Nephron progenitor cell (in vitro differentiated cells): ENCODE results near the gene RPS6KA4.

Experiments used
- DNase-seq: peaks from one replicate; pipeline ENCODE4 v3.0.0; 2021
- H3K27ac Mint-ChIP-seq: 2 replicates; pipeline ENCODE4 v1.8.0; 2021; ENCODE audit warnings: mild to moderate bottlenecking, moderate library complexity, mixed read lengths
- H3K27me3 Mint-ChIP-seq: 2 replicates; pipeline ENCODE4 v1.8.0; 2021; ENCODE audit warnings: mild to moderate bottlenecking, low read depth, mixed read lengths; ENCODE audit not compliant: poor library complexity
- H3K36me3 Mint-ChIP-seq: 2 replicates; pipeline ENCODE4 v1.8.0; 2021; ENCODE audit warnings: low read depth, mixed read lengths
- H3K4me1 Mint-ChIP-seq: 2 replicates; pipeline ENCODE4 v1.8.0; 2021; ENCODE audit warnings: mixed read lengths
- H3K4me3 Mint-ChIP-seq: 2 replicates; pipeline ENCODE4 v1.8.0; 2021; ENCODE audit warnings: mild to moderate bottlenecking, moderate library complexity, mixed read lengths
- H3K9me3 Mint-ChIP-seq: 2 replicates; pipeline ENCODE4 v1.8.0; 2021; ENCODE audit warnings: mild to moderate bottlenecking, moderate library complexity, mixed read lengths
- TF ChIP-seq, protein P1 (sequence below): fragments of 200-600 bp; sonication (generic); IDR thresholded peaks from 2 replicates; pipeline ENCODE4 v1.5.0; 2021; ENCODE audit warnings: antibody characterized with exemption

The RPS6KA4 gene

DNA sequence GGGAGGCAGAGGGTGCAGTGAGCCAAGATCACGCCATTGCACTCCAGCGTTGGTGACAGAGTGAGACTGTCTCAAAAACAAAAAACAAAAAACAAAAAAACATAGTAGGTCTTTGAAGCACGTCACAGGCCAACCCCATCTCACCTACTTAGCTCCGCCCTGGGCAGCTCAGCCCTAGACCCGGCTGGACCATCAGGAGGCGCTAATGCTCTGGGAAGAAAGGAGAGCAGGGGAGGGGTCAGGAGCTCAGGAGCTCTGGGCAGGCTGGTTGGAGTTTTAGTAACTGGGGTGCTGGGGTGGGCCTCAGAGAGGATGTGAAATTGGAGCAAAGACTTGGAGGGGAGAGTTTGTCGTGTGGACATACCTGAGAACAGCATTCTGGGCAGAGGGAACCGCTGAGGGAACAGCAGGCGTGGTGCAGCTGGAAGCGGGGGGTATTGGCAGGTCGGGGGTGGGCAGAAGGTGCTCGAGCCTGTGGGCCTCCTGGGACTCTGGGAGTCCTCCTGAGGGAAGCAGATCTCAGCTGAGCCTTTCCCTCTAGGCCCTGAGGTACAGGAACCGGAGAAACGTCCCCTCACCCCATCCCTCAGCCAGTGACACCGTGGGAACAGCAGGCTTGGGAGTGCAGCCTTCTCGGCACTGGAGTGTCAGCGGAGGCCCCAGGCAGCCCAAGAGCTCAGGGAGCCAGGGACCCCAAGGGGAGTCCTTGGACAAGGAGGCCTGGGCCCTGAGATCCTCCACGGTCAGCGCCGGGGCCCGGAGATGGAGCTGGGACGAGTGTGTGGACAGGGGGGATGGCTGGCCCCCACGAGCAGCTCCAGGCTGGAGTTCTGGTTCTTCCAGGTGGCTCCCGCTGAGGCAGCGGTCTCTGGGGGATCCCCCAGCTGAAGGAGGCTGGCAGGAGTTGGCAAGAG, 2.2 kb upstream of the RPS6KA4 start:
- DNase-seq: peak; percentile 74
- Mint-ChIP-seq H3K27me3 (peaks cover 4% of the 10 kb centered on the region), H3K4me3 (peak overlapping the region; percentile 69), H3K36me3 (peaks cover under 1% of the 10 kb centered on the region), H3K27ac (peak overlapping the region; percentile 27), H3K9me3 (no peaks in the 10 kb centered on the region), H3K4me1 (peaks cover 35% of the 10 kb centered on the region)
- TF ChIP-seq, protein P1, sequence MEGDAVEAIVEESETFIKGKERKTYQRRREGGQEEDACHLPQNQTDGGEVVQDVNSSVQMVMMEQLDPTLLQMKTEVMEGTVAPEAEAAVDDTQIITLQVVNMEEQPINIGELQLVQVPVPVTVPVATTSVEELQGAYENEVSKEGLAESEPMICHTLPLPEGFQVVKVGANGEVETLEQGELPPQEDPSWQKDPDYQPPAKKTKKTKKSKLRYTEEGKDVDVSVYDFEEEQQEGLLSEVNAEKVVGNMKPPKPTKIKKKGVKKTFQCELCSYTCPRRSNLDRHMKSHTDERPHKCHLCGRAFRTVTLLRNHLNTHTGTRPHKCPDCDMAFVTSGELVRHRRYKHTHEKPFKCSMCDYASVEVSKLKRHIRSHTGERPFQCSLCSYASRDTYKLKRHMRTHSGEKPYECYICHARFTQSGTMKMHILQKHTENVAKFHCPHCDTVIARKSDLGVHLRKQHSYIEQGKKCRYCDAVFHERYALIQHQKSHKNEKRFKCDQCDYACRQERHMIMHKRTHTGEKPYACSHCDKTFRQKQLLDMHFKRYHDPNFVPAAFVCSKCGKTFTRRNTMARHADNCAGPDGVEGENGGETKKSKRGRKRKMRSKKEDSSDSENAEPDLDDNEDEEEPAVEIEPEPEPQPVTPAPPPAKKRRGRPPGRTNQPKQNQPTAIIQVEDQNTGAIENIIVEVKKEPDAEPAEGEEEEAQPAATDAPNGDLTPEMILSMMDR: peak; percentile 45

DNA sequence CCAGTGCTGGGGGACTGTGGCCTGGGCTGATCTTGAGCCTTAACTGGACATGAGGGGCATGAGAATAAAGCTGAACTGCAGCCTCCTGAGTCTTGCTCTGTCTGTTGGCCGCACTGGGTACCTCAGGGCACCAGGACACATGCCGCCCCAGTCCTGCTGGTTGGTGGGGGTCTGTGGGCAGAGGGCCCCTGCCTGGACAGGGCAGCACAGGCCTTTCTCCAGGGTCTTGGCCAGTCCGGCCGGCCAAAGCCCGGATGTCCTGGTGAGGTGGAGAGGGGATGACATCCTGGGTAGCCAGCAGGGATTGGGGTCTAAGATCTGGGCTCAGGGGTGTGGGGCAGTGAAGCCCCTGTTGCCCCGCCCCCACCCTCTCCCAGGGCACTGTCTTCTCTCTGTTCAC, 1.5 kb upstream of the RPS6KA4 start:
- H3K27ac Mint-ChIP-seq: no peak overlapping the region
- no peak overlapping the region for H3K4me3 Mint-ChIP-seq
- no peaks in the 10 kb centered on the region for H3K9me3 Mint-ChIP-seq
- TF ChIP-seq, protein P1: no peak
- H3K36me3 Mint-ChIP-seq: peaks cover 6% of the 10 kb centered on the region
- DNase-seq: no peak
- peaks cover 4% of the 10 kb centered on the region for H3K27me3 Mint-ChIP-seq
- H3K4me1 Mint-ChIP-seq: peaks cover 34% of the 10 kb centered on the region

DNA sequence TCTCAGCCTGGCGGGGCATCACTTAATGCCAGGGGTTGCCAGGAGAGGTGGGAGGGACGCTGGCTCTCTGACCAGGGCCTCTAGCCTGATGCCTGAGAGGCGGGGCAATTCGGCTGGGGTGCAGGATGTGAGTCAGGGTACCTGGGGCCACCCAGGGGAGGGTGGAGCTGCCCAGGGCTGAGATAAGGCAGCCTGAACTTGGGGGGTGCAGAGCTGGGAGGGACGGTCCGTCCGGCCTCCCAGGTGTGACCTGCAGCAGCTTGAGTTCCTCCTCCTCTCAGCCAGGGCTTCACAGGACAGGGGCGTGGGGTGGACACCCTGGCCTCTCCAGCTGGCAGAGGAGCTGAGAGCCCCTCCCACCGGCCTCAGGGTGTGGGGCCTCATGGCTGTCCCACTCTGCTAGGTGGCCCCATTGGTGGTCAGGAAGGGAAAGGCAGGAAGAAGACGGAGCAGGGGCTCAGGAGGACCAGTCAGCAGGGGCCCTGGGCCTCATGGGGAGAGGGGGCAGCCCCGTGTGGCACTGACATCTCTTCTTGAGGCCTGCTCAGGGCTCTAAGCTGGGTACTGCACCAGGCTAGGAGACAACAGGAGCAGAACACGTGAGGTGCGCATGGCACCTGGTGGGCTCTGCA, 942 bp upstream of the RPS6KA4 start:
- Mint-ChIP-seq H3K27me3 (peaks cover 4% of the 10 kb centered on the region), H3K9me3 (no peaks in the 10 kb centered on the region), H3K27ac (no peak overlapping the region), H3K36me3 (peaks cover 9% of the 10 kb centered on the region), H3K4me1 (peaks cover 34% of the 10 kb centered on the region), H3K4me3 (peak overlapping the region; percentile 58)
- TF ChIP-seq, protein P1: no peak
- no peak for DNase-seq

DNA sequence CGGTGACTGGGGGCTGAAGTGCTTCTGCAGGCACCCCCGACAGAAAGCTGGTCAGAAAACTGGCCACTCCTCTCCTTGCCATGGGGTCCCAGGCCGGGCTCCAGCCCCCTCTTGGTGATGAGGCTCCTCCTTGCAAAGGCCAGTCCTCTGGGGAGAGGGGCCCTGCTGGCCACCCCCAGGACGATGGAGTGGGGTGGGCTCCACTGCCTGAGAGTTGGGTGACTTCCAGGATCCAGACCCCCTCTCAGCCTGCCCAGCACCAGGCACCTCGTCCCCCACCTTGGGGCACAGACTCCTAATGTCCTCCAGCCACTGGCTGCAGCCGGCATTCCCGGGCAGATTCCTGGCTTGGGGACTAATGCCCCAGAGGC, 441 bp upstream of the RPS6KA4 start:
- no peak for DNase-seq
- Mint-ChIP-seq H3K27me3 (peaks cover 4% of the 10 kb centered on the region), H3K4me1 (peaks cover 34% of the 10 kb centered on the region), H3K27ac (no peak overlapping the region), H3K4me3 (peak overlapping the region; percentile 60), H3K9me3 (no peaks in the 10 kb centered on the region), H3K36me3 (peaks cover 12% of the 10 kb centered on the region)
- TF ChIP-seq, protein P1: no peak

DNA sequence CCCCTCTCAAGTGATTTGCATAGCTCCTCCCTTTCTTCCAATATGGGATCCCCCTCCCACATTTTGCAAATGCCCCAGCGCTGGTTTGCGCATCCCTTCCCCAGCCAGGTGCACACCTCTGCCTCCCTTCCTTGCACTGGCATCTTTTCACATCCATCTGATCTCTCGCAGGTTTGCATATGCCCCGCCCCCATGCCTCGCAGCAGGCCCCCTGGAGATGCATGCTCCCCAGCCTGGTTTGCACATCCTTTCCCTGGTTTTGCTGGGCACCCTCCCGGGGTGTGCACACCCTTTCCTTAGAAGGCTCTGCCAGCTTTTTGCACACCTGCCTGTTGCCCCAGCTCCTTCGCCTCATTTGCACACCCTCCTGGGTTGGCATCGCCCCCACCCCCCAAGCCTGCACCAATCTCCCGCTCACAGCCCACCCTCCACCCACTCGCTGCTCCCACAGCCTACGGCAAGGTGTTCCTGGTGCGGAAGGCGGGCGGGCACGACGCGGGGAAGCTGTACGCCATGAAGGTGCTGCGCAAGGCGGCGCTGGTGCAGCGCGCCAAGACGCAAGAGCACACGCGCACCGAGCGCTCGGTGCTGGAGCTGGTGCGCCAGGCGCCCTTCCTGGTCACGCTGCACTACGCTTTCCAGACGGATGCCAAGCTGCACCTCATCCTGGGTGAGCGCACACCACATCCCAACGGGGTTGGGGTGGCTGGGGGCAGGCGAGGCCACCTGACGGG, 917 bp downstream of the RPS6KA4 start:
- peaks cover 18% of the 10 kb centered on the region for H3K36me3 Mint-ChIP-seq
- peak overlapping the region; percentile 81 for H3K4me3 Mint-ChIP-seq
- H3K27ac Mint-ChIP-seq: no peak overlapping the region
- peaks cover 4% of the 10 kb centered on the region for H3K27me3 Mint-ChIP-seq
- H3K4me1 Mint-ChIP-seq: peaks cover 34% of the 10 kb centered on the region
- TF ChIP-seq, protein P1: no peak
- no peaks in the 10 kb centered on the region for H3K9me3 Mint-ChIP-seq
- no peak for DNase-seq
